NCI-H2227 (cell line): ENCODE data around the gene MARCHF6.
"Not testable (repeated sequence)": the region's sequence is repeated elsewhere in the genome, so short reads cannot be mapped to it uniquely, and the experiment has no call there.

Source experiments
- DNase-seq: peaks from one replicate; lab custom pipeline; 2025; ENCODE audit not compliant: unreplicated experiment; lab: John Stamatoyannopoulos, UW

The MARCHF6 gene, protein sequence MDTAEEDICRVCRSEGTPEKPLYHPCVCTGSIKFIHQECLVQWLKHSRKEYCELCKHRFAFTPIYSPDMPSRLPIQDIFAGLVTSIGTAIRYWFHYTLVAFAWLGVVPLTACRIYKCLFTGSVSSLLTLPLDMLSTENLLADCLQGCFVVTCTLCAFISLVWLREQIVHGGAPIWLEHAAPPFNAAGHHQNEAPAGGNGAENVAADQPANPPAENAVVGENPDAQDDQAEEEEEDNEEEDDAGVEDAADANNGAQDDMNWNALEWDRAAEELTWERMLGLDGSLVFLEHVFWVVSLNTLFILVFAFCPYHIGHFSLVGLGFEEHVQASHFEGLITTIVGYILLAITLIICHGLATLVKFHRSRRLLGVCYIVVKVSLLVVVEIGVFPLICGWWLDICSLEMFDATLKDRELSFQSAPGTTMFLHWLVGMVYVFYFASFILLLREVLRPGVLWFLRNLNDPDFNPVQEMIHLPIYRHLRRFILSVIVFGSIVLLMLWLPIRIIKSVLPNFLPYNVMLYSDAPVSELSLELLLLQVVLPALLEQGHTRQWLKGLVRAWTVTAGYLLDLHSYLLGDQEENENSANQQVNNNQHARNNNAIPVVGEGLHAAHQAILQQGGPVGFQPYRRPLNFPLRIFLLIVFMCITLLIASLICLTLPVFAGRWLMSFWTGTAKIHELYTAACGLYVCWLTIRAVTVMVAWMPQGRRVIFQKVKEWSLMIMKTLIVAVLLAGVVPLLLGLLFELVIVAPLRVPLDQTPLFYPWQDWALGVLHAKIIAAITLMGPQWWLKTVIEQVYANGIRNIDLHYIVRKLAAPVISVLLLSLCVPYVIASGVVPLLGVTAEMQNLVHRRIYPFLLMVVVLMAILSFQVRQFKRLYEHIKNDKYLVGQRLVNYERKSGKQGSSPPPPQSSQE

DNA sequence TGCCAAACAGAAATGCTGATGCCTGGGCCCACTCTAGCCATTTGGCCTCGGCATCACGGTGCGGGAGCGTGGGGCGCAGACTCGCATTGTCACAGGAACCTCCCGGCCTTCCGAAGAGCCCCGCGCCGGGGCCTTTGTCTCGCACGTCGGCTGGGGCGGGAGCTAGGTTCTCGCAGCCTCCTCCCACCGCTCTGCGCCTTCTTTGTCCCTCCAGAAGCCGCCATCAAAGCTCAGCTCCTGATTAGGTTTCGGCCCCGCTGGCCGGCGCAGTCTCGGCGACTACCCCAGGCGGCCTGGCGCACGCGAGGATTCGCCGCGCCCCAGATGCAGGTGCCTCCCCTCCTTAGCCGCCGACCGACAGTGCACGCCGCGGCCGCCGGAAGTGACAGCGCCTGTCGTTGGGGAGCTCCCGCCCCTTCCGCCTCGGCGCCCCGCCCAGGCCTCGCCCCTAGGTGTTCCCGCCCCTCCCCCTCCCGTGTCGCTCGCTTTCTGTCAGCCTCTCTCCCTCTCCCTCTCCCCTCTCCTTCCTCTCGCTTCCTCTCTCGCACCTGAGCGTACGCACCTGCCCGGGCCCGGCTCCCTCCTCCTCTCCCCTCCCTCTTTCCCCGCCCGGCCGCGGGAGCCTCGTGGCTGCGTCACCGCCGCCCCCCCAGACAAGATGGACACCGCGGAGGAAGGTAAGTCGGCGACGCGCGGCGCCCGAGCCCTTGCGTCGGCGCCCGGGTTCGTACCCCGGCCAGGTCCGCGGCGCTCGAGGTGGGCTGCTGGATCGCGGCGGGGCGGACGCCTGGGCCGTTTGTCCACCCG is at the start of gene MARCHF6:
Gene MARCHF6 (plus strand): TSS at position 455 of the 807 bp plus-strand sequence. CDS start 204 bp downstream, at position 659.
- peak; percentile 96 for DNase-seq

DNA sequence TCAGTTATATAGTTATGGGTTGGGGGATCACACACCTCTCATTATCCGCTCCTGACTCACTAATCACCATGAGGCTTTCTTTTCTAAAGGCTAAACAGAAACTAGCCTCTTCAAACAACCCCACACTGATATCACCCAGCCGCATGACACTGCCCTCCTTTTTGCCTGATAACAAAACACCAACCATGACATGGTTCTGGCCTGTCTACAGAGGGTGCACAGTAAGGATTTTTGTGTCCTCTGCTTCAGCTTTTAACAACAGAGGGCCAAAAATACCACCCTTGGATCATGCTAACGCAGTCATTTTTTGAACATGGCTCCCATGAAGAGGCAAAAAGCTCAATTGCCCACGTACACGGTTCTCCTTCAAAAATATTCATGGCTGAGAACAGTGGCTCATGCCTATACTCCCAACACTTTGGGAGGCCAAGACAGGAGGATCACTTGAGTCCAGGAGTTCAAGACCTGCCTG is 49.8 kb upstream of the MARCHF6 start:
- no peak for DNase-seq

DNA sequence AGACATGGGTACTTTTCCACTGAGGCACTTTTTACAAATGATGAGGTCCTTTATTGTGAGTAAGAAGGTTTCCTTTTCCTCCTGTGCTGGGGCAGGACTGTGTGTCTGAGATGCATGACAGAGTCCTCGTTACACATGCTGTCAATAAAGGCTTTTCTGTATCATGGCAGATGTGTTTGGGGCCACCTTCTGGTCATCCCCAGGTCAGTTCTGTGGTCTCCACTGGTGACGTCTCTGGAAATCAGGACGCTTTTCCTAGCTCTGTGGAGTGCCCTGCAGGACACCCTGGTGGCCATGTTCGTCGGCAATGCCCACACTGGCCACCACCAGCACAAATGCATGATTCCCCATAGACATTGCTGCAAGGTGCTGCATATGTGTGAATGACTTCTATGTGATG is 48.6 kb upstream of the MARCHF6 start:
- DNase-seq, result no peak

DNA sequence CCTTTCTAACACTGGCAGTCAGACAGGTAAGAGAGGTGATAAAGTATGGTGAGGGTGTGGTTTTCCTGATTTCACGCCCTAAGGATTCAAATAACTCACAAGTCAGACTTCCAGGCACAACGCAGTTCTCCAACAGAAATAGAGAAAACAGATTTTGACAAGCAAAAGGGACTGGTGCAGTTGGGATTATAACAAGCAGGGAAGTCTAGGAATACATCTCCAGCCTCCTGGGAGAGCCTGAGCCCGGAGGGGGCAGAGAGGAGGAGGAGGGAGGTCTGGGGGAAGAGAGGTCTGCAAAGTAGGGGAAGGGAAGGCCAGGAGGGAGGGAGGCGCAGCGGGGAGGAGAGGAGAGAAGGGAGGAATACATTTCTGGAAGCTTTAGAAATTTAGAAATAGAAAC is 47.4 kb upstream of the MARCHF6 start:
- DNase-seq, result no peak

DNA sequence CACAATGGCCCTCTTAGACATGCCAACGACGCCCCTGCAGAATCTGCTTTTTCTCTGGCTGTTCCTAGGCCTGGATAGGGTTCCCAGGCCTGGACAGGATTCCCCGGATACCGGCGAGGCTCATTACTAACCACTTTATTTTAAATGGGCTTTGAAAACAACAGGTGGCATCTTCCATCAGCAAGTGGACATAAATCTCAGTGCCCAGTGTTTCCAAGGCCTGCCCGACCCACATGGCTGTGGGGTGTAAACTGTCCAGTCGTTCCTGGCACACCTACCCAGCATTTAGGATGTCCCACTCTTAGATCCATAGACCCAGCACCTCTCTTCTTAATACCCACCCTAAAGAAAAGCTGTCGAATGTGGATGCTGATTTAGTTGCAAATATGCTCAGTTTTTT is 46.7 kb upstream of the MARCHF6 start:
- DNase-seq, result peak; percentile 28

DNA sequence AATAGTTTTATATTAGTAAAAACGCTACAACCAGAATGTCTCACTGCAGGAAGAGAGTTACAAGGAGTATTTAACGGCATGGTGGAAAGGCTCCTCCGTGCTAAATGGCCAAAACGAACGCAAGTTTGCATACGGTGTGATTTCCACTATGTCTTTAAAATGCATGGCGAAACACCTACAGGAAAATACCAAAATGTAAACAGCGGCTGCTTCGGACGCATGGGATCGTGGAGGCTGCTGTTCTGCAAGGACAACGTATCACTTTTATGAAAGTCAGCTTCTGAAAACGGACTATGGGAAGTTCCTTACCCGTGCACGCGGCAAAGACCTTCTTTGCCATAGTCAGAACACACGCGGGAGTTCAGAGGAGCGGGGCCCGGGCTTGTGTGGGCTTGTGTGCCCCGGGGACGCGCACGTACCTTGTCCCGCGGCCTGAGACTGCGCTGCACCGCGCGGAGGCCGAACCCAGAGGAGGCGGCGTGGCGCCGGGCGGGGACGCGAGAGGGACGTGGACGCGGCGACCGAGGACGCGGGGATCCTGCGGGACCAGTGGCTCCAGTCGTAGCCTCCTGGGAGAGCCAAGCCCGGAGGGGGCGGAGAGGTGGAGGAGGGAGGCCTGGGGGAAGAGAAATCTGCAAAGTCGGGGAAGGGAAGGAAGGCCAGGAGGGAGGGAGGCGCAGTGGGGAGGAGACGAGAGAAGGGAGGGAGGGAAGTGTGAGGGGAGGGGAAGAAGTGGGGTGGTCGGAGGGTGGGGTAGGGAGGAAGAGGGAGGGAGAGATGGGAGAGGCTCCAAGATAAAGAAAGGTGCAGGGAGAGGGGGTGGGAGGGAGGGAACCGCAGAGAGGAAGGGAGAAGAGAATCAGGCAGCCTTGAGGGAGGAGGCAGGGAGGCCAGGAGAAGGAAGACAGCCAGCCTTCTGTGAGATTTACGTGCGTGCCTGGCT is 46.0 kb upstream of the MARCHF6 start, which contains the start of gene CMBL:
Gene CMBL (minus strand): TSS at position 697 of the 943 bp plus-strand sequence. CDS start 17,140 bp downstream, outside the sequence.
- DNase-seq, result peak; percentile 89

DNA sequence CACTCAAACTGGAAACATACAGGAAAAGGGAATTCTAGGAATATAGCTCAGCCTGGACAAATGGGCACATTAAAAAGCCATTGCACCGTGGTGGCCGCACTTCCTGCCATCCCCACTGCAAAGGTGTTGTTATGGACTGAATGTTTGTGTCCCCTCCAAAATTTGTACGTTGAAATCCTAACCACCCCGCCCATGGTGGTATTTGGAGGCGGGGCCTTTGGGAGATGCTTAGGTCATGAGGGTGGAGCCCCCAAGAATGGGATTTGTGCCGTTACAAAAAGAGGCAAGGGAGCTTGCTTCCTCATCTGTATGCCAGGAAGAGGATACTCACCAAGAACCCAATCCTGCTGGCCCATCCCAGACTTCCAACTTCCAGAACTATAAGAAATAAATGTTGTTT is 44.7 kb upstream of the MARCHF6 start:
- no peak for DNase-seq

DNA sequence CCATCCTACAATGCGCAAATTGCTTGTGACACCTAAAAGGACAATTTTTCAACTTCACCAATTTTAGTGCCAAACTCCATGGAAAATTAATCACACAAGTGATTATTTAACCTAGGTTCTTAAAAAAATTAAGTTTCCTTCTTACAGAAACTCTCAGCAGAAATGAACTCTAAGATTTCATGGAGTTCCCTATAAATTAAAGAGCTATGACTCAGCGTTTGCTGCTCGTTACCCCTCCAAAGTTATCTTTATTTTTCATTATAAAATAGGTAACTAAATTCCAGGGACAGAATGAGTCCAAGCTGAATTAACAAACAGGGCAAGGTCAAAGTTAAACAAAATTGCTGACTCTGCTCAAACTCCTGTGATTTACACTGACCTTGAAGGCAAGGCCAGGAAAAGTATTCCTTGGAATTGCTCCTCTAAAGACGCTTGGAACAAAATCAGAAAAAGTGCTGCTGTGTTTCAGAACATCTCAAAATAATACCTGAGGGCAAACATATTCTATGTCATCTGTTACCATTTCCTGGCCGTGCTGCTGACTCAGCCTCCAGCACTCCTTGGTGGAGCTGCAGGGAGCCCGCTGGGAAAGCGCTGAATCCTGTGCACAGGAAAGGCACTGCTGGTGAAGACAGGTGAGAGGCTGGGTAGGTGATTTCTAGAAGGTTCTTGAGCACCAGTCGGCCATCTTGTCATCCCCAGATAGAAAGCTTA is 43.3 kb upstream of the MARCHF6 start:
- DNase-seq, result peak; percentile 29

DNA sequence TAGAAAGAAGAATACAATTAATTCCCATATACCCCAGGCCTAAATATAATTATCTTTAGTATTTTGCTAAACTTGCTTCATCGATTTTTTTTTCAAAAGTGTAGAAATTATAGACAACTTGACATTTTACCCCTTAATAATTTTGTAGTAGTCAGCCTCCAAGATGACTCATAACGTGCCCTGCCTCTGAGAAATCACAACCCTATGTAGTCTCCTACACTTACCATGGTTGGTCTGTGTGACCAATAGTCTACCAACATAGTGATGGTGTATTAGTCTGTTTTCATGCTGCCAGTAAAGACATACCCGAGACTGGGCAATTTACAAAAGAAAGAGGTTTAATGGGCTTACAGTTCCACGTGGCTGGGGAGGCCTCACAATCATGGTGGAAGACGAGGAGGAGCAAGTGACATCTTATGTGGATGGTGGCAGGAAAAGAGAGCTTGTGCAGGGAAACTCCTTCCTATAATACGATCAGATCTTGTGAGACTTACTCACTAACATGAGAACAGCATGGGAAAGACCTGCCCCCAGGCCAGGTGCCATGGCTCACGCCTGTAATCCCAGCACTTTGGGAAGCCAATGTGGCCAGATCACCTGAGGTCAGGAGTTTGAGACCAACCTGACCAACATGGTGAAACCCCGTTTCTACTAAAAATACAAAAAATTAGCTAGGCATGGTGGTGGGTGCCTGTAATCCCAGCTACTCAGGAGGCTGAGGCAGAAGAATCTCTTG is 42.5 kb upstream of the MARCHF6 start:
- not testable (repeated sequence) for DNase-seq

DNA sequence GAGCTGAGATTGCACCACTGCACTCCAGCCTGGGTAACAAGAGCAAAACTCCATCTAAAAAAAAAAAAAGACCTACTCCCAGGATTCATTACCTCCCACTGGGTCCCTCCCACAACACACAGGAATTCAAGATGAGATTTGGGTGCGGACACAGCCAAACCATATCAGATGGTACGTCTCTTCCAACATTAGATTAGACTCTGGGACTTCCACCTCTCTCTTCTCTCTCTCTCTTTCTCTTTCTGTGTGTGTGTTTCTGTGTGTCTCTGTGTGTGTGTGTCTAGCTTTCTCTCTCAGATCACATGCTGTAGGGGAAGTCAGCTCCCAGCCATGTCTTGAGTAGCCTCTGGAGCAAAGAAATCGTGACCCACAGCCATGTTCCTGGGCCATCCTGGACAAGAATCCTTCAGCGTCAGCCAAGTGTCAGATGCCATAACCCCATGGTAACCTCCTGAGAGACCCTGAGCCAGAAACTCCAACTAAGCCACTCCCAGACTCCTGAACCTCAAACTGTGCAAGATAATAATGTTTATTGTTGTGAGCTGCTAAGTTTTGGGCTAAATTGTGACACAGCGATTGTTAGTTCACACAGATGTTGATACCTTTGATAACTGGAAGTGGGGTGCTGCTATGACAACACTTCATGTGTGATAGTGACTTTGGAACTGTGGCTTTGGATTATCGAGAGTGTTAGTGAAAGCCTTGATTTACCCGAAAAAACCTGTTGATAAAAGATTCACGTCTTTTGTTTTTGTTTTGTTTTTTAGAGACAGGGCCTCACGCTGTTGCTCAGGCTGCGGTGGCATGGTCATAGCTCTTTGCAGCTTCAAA is 41.7 kb upstream of the MARCHF6 start:
- DNase-seq, result no peak

DNA sequence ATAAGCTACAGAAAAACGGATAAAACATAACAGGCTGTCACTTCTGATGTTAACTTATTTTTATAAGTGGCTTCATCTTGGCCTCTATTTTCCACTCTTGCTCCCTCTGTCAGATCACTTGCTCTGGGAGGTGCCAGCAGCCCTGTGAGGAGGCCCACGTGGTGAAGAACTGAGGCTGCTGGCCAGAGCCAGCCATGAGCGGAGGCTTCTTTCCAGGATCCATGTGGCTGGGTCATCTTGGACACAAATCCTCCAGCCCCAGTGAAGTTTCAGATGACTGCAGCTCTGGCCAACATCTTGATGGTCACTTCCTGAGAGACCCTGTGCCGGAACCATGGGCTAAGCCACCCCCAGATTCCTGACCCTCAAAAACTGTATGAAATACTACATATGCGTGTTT is 38.3 kb upstream of the MARCHF6 start:
- no peak for DNase-seq

DNA sequence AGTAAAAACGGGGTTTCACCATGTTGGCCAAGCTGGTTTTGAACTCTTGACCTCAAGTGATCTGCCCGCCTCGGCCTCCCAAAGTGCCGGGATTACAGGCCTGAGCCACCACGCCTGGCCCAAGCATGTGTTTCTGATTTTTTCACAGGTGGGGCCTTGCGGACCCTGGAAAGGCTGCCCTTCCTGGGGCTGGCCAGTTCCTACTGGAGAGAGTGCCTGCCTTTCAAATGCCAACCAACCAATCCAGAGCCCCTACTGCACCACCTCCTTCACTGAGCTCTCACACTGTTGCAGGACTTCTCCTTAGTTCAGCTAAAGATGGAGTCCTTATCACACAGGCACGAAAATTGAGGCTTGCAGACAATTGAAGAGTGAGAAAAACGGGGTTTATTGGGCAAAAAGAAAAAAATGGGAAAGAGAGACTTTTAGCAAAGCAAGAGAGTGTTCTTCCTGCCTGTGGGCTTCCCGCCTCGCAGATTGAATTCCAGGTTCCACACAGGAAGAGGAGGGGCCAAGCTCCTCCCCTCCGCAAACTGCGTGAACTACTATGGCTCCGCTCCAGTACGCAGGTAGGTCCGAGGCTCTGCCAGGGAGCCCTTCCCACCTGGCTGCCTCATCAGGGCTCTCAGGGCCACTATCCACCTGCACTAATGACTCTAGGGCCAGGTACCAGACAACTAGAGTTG is 37.5 kb upstream of the MARCHF6 start:
- no peak for DNase-seq

DNA sequence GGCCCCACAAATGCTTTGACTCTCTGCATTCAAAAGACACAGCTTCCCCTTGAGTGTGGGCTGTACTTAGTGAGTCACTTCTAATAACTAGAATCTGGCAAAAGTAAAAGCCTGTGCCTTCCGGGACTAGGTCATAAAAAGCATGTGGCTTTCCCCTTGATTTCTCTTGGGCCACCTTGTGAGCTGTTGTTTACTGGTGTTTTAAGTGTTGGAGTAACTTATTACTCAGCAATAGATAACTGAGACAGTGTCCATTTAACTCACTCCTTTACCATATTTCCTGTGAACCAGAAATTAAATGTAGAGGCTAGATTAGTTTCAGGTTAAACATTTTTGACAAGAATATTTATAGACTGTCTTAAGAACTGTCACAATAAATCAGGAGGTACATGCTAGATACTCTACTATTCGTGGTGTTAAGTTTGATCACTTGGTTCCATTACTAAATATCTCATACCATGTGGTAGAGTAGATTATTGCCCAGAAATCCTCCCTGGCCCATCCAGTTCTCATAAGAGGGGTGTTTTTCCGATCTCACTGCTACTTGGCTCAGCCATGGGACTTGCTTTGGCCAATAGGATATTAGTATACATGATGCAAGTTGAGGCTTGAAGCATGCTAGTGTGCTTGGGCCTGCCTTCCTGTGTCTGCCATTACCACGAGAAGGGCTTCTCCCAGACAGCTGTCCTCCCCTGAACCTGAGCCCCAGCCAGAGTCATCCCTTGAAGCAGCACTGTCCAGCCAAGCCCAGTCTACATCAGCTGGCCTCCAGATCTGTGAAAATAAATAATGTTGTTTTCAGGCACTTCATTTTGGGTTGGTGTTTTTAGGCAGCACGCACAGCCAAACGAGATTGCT is 35.4 kb upstream of the MARCHF6 start:
- no peak for DNase-seq

DNA sequence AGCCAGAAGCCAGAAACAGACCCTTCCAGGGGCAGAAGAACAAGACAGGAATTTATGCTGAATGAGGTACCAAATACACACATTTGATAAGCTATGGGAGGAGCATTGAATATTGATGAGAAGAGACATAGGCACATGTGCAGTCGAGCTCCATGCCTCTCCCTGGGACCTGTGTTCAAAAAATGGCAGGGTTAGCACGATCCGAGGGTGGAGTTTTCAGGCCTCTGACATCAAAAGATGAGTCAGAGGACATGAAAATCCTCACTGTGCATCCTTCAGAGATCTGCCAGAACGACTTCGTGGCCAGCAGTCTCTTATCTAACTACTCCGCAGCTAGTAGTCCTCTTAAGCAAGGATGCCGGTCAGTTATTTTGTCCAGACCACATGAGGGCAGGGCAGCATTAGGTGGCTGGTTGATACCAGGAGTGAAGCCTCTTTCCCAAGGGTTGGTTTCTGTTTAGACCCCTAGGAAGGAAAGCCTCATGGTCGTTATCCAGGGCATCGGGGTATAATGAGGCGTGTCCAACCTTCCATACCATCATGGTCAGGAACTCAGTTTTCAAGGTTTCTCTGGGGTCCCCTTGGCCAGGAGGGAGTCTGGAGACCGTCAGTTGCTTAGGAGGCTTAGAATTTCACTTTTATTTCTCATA is 34.2 kb upstream of the MARCHF6 start:
- no peak for DNase-seq

DNA sequence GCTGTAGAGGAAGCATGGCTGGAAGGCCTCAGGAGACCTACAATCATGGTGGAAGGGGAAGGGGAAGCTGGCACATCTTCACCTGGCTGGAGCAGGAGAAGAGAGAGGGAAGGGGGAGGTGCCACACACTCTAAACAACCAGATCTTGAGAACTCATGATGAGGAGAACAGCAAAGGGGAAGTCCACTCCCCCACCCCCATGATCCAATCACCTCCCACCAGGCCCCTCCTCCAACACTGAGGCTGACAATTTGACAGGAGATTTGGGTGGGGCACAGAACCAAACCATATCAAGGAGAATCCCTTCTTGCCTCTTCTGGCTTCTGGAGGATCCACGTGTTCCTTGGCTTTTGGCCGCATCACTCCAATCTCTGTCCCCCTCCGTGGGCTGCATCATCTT is 32.7 kb upstream of the MARCHF6 start:
- DNase-seq, result no peak

DNA sequence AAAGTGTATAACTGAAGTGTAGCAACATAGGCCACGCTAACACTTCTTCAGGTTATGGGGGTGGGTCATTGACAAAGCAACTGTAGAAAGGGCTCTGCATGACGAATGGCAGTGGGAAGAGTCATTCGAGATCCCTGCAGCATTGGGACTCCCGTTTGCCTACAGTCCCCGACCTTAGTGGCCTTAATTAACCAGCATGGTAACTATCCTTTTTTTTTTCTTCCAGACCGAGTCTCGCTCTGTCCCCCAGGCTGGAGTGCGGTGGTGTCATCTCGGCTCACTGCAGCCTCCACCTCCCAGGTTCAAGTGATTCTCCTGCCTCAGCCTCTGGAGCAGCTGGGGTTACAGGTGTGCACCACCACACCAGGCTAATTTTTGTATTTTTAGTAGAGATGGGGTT is 31.6 kb upstream of the MARCHF6 start:
- DNase-seq, result no peak
